Suprapubic skin (tissue), 4 donors: ENCODE data around the gene RNASE2.

ENCODE experiments used
- CTCF ChIP-seq, 2 donors: fragments of 200-600 bp in 1 of 2; fragments of 450-650 bp in 1 of 2; sonication (generic) in 1 of 2; IDR thresholded peaks; one replicate each; pipeline ENCODE4 v1.5.1; 2016 to 2019; ENCODE audit warnings: antibody characterized with exemption in 2 of 2, mild to moderate bottlenecking in 1 of 2, moderate library complexity in 1 of 2
- EP300 ChIP-seq: sonication (generic); formaldehyde crosslinking; IDR thresholded peaks from one replicate; pipeline ENCODE4 v1.6.1; 2017; ENCODE audit warnings: antibody characterized with exemption
- POLR2A ChIP-seq, 2 donors: fragments of 450-650 bp; IDR thresholded peaks; one replicate each; pipeline ENCODE4 v1.6.1; 2017; ENCODE audit warnings: antibody characterized with exemption in 2 of 2, mild to moderate bottlenecking in 2 of 2, moderate library complexity in 2 of 2
- POLR2AphosphoS5 ChIP-seq, 3 donors: sonication (generic); formaldehyde crosslinking; IDR thresholded peaks; one replicate each; pipeline ENCODE4 v1.6.1; 2017; ENCODE audit warnings: antibody characterized with exemption in 3 of 3

GRCh38 chr14:20956376-20956976 lies 1.2 kb downstream of the RNASE2 start:
- TF ChIP-seq CTCF (IDR thresholded peaks at IDR 0.05) (no peak), POLR2AphosphoS5 (IDR thresholded peaks at IDR 0.05) (no peak), POLR2A (IDR thresholded peaks at IDR 0.05) (no peak), EP300 (no peak)
